Glomerular visceral epithelial cell (primary cell): ENCODE data around the gene FAM227B.
"Not testable (repeated sequence)": the region's sequence is repeated elsewhere in the genome, so short reads cannot be mapped to it uniquely, and the experiment has no call there.

ENCODE experiments used
- DNase-seq: peaks from one replicate; pipeline ENCODE4 v3.0.0-alpha.2; 2016; ENCODE audit errors: extremely low spot score

FAM227B gene, protein sequence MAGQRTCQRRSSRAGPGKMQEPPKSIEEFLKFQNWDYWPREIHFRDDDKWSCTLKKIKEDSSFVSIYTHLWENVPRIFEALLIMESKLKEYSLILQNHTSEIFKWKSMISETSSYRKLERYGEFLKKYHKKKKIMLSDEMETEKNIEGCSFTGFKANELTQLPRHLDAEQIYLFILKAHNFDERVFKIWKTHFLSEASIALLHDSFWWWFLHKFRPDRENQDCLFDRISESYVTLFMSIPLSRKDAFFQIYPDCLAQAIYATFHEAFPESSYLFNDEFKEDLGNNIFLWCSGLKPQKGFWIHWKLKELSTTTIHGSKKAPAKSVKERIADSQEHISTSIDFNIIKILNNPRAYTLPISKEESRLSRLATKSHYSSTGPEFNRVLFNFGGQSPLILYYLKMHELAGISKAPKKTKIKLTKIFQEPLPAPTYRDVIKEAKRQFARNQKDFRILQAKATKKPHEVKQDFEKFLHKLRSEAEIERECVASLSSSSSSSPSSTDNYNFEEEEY

DNA sequence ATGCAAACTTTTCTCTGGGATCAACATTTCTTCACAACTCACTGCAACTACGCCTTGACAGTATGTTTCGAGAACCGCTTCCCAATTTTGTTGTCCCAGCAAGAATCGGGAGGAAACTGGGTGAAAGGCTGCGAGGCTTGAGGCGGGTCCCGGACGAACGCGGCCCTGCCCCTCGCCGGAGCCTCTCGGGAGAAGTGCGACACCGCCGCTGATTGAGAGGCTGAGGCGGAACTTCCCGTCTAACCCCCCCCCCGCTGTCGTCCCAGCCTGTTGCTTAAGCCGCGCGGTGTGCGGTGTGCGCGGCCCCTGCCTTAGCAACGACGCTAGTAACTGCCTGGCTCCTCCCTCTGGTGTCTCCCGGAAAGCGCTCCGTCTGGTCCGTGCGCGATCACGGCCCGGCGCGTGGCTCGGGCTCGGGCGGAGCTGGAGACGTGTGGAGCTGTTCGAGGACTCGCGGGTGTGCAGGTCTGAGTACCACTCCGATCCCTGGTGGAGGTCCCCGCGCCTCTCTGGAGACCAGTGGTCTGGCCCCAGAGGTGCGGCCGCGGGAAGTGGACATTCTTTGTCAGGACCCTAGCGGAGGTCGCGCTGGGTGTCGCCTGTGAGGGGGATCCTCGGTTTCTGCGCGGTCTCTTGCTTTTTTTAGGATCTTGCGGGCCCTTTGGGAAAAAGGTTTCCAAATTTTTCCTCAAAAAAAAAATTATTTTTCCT lies at the start of gene FAM227B, which contains the start of gene DTWD1:
FAM227B (minus strand) TSS at position 161 of the 711 bp plus-strand sequence. CDS start 5,647 bp downstream, outside the sequence.
DTWD1 (plus strand) TSS at position 391 of the 711 bp plus-strand sequence. CDS start 4,120 bp downstream, outside the sequence.
- peak; percentile 98 for DNase-seq

DNA sequence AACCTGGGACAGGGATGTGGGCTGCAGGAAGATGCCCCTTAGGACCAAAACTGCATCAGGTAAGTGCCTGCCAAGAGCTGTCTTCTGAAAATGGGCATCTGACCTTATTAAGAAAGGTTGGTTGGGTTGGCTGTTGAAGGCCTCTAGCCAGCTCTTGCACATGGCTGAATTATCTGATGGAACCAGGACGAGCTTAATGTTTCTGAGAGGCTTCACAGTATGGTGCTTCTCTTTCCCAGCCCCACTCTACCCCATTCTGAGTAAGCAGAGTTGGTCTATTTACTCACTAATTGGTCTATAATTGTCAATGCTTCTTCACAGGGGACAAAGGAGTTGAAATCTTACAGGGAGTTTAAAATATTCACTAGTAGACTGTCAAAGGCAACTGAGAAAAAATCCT lies 48.7 kb upstream of the FAM227B start:
- DNase-seq = no peak

DNA sequence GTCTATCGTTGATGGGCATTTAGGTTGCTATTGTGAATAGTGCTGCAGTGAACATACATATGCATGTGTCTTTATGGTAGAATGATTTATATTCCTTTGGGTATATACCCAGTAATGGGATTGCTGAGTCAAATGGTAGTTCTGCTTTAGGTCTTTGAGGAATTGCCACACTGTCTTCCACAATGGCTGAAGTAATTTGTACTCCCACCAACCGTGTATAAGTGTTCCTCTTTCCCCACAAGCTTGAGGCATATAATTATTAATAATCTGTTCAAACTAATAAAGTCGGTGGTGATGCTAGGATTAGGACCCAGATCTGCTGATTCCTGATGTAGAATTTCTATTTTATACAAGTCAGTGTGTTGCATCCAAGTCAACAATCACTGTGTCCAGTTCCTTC lies 45.9 kb upstream of the FAM227B start:
- DNase-seq = not testable (repeated sequence)

DNA sequence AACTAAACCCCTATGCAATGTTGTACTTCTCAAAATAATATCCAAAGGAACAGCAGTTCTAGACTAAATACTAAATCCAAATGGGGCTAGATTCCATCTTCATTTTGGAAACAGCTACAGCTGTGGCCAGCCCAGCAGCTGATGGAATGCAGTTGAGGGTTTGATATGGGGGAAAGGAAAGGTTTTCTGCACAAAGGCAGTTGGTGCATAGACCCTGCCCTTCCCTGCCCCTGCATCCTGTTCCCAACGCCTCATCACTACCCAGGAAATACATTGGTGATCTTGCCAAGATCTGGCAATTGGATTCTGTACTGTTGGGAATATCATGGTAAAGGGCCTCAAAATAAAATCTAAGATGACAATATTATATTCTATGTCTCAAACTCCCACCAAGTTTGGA lies 44.1 kb upstream of the FAM227B start:
- DNase-seq = no peak

DNA sequence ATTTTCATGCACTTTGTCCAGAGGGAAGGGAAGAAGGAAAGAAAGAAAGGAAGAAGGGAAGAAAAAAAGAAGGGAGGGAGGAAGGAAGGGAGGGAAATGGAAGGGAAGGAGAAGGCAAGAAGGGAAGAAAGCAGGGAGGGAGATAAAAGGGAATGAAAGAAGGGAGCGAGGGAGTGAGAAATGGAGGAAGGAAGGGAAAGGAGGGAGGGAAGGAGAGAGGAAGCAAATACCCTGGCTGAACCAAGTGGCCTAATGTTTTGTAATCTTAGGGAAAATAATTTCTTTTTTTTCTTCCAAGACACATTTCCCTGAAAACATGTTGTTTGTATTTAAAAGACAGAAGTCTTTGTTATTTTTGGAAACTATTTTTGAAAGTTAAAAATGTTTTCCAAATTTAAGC lies 36.1 kb upstream of the FAM227B start:
- no peak for DNase-seq

DNA sequence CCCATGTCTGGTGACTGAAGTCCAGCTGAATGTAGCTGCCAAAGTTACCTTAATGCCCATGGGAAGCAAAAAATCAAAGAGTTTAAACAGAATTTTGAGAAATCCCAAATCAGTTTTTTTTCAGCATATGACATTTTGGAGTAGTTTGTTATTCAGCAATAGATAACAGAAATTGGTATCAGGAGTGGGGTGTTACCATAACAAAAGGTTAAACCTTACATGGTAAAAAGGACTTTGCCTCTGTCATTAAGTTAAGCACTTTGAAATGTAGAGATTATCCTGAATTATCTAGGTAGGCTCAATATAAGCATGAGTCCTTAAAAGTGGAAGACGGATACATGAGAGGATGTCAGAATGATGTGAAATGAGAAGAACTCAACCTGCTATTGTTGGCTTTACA lies 32.3 kb upstream of the FAM227B start:
- no peak for DNase-seq

DNA sequence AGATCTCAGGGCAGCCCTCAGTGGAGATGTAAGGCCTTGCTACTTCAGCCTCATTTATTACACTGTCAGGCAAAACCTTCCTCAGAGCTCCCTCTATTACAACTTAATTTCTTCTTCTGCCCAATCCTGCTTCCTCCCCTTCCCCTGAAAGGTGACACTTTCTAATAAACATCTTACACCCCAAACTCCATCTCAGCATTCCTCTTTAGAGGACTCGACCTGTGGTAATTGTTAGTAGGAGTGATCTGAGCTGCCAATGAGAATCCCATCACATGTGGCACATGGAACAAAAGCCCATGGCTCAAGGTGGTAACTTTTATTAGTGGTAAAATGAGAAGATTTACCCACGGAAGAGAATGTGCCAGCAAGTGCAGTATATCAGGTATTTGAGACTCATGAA lies 30.1 kb upstream of the FAM227B start:
- no peak for DNase-seq

DNA sequence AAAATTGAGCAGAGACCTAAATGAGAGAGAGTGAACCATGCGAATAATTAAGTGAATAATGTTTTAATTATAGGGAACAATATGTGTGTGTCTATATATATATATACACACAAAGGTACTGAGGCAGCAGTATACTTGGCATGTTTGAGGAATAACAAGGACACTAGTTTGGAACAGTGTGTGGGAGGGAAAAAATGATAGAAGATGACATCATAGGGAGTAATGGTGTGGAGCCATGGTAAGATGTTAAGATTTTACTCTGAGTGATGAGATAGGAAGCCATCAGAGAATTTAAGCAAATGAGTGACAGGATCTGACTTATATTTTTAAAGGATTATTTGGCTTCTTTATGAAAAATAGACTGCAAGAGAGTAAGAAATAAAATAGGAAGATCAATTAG lies 29.4 kb upstream of the FAM227B start:
- DNase-seq = no peak

DNA sequence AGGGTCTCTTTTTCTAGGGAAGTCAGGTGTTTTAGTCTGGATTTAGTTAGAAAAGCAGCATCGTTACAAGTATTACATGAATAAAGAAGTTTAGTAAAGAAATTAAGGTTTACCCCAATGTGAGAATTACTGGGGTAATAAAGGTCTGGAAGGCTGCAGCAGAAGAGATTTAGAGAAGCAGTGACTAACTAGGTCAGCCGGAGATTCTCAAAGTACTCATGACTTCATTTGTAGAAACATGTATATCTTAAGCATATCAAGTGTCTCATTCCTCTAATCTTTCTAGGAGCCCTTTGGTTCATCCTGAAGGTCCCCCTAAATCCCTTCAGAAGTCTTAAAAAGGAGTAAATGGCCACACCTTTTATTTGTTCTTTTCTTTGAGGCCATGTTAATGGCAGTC lies 26.3 kb upstream of the FAM227B start:
- no peak for DNase-seq

DNA sequence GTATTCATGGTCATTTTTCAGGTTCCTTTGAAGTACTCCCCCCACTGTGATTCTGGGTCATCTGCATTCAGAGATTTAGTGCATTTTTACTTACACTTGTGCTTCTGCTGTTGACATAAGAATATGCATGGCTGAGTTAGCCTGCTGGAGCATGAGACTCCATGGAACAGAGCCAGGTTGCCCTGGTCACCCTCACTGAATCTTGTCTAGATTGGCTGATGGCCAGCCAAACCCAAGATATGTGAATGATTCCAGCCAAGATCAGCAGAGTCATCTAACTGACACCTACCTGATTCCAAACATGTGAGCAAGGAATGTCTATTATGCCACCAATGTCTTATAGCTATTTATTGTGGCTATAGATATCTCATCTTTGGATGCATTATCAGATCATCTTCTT lies 25.3 kb upstream of the FAM227B start:
- peak; percentile 95 for DNase-seq

DNA sequence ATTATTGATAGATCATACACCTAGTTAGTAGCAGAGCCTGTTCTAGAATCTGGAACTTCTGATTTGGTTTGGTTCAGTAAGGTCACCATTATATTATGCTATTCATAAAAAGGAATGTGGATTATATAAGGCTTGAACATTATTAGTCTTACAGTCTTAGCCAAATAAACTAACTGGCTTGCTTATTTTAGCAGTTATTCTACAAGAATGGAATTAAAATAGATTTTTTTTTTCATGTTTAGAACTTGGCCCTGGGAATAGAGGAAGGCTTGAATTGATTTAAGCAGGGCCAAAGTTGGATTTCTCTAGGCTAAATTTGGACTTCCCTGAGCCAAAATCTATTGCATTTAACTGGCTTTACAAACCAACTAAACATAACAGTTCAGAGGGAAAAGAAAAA lies 24.7 kb upstream of the FAM227B start:
- DNase-seq = no peak

DNA sequence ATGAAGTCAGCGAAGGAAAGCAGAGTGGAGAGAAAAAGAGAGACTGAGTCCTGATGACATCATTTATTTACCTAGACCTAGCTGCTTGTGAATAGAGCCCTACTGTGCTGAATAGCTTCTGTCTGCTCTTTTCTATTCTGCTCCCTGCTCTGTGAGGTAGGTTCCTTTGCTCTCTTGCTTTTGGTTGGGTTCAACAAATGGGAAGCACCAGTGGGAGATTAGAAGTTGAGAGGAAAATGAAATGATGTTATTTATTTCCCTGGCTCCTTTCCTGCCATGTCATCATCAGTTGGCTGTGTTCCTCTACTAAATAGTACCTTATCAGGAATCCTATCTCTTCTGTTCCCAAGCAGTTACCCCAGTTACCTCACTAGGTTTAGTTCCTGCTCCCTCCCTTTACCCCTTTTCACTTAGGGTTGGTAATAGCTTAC lies 23.8 kb upstream of the FAM227B start:
- DNase-seq = no peak

DNA sequence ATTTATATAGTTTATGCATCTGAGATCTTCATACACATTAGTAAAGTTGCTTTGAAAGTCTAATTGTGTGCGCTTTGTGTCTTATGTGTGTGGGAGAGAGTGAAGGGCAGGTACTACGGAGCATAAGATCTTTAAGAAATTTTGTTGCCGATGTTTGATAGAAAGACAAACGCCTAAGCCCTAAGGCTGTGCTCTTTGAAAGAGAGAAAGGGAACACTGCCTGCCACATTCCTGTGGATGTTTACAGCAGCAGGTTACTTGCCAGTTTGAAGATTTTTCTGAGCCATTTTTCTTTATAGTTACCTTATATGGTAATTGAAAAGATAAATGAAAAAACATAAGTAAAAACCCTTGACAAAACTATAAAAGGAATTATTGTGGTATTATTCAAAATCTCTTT lies 17.2 kb upstream of the FAM227B start:
- no peak for DNase-seq

DNA sequence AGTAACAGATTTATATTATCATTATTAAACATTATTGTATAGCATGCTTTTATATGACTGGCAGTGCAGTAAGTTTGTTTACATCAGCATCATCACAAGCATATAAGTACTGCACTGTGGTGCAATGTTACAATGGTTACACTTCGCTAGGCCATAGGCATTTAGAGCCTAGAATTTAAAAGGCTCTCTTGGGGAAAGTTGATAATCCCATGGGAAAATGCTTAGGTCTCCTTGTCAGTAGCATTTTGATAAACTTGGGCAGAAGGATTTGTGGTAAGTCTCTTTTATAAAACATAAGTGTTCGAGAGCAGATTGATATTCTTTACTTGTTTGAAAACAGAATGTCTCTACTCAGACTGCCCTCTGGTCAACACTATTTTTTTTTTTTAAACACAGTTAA lies 7.8 kb upstream of the FAM227B start:
- DNase-seq = no peak

DNA sequence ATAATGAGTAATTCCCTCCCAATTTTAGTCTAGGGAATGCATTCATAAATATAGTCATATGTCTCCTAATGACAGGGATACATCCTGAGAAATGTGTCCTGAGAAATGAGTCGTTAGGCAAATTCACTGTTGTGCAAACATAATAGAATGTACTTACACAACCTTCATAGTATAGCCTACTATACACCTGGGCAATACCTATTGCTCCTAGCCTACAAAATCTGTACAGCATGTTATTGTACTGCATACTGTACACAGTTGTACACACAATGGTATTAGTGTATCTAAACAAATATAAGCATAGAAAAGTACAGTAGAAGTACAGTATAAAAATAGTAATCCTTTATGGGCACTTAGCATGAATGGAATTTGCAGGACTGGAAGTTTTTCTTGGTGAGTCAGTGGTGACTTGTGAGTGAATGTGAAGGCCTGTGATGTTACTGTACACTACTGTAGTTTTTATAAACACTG lies 6.8 kb upstream of the FAM227B start:
- peak; percentile 69 for DNase-seq

DNA sequence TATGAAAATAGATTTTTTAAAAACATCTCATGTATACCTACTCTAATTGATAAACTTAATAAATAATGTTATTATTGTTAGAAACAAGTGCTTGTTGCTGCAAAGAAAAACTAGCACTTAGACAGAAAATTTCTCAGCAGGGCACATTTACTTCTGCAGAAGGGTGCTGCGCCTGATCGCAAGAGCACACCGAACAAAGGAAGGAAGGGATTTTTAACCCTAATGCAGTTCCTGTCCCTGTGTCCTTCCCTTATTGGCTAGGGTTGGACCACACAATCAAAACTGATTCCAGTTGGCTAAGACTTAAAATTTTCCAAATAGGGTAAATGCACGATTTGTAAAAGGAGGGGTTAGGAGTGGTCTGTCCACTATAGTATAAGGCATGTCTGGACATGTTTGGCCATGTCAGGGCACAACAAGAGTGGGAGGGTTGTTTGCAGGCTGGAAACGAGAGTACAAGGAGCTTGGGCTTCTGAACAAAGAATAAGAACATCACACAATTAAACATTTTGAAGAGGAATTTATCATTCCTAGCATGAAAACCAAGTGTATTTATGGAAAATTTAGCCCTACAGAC lies 4.9 kb upstream of the FAM227B start:
- no peak for DNase-seq

DNA sequence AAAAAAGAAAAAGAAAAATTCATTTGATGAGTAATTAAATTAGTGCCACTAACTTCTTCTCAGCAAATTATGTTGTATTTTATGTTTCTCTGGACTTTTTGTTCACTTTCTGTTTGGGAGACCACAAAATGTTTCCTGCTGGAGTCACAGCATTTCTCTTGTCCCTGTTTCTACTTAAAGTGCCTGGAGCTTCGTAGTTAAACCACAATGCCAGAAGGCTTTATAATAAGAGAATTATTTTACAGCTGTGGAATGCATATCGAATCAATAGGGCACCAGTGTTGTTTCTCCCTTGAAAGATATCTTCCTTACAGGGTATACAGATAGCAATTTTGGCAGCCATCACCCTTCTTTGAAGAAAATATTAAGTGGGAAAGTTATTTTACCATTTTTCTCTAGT lies 3.4 kb upstream of the FAM227B start:
- DNase-seq = no peak

DNA sequence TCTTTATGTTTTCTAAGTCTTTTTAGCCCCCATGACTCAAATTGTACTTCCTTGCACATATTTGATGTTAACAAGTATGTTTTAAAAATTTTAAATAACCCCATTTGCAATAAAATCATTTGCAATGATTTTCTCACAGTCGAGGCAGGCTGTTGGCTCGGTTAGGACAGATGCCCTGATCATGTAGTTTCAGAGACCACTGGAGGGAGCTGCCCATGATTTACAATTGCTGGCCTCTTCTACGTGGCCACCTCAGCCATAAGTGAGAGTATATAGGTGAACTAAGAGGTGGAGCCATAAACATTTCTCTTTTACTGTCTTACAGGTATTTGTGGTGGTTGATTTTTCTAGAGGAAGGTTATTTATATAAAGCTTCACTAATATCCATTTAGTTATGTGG lies 1.9 kb upstream of the FAM227B start:
- no peak for DNase-seq

DNA sequence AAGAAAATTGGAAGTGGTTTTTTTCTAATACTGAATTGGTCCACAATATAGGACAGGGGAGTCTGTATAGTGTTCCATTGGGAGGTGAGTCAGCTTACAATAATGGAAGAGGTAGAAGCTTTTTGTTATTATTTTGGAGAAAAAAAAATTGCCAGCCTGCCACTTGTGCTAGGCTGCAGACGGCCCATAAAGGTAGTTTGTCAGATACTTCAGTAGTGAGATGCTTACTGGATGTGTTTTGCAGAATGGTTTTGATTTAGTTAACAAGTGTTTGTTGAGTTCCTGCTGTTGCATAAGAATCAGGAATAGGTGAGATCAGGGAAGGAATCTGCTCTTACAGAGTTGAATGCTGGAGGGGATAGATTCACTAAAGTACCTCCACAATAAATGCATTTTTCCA lies 1.3 kb upstream of the FAM227B start:
- no peak for DNase-seq

DNA sequence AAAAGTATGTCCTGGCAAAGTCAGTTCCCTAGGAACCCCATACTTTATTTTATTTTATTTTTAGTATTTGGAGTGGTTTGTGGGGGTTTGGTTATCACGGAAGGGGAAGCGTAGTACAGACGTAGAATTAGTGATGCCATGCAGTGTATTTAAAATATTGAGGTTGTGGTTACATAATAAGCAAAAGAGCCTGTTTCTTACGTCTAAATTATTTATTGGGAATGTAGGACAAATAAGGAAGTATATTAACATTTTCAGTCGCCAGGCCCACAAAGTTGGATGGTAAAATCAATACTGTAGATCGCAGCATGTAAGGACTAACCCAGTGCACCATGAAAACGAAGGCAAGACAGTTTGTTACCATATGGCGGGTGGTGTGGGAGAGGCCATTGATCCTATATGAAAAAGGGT lies 788 bp upstream of the FAM227B start:
- DNase-seq = no peak

DNA sequence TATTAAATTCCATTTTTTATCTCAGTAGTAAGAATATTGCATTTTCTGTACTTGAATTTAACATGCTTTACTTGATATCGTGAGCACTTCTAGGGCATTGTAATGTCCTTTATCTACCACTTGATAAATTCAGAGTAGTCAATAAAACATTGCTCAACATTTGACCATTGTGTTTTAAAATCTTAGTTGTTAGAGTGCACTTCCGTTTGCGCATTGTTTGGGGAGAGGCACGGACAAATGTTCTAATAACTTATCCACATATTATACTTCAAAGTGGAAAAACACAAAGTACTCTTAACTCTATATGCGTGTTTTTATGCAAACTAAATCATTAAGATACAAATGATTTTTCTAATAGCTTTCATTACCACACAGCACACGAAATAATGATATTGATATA lies 419 bp downstream of the FAM227B start:
- DNase-seq = no peak

DNA sequence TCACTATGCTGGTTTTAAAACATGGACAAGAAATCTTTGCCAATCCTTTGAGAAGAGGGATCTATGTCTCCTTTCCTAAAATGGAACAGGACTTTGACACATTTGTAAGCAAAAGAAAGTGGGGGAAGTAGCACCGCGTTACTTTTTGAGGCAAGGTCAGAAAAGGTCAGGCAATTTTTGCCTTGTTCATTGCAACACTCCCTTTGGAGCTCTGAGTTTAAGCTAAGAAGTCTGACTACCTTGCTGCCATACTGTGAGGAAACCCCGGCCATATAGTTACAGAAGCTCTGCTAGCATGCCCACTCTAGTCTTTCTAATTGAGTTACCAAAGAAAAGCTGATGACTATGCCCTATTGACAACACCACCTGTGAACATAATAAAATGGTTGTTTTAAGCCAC lies 1.4 kb downstream of the FAM227B start:
- no peak for DNase-seq
